GM19395 (cell line): Measurements from ENCODE around the gene ZNF511.

Experiments used
- ATAC-seq: cut with Tn5 transposase; IDR thresholded peaks from one replicate; pipeline ENCODE4 v1.9.1; 2021; ENCODE audit warnings: mild to moderate bottlenecking, moderate library complexity; ENCODE audit not compliant: unreplicated experiment

ZNF511 gene

GRCh38 chr10:133334503-133335245, 26.0 kb downstream of the ZNF511 start:
- ATAC-seq, result no peak

GRCh38 chr10:133335246-133336117, 26.8 kb downstream of the ZNF511 start:
- ATAC-seq, result no peak

- no peak for ATAC-seq
These were observed 27.4 kb downstream of the ZNF511 start for GRCh38 chr10:133336118-133336576.

- no peak for ATAC-seq
These were observed 28.1 kb downstream of the ZNF511 start, which contains the start of gene CALY for GRCh38 chr10:133336577-133337369. Gene CALY, minus strand, starts transcription at chr10:133336896. Its CDS starts 7,907 bp downstream, at chr10:133328989.

- ATAC-seq, result no peak
These were observed 28.6 kb downstream of the ZNF511 start for GRCh38 chr10:133337370-133337725.

- ATAC-seq, result no peak
These were observed 29.7 kb downstream of the ZNF511 start for GRCh38 chr10:133338080-133339071.

GRCh38 chr10:133339708-133340380, 31.1 kb downstream of the ZNF511 start:
- ATAC-seq, result no peak

GRCh38 chr10:133341983-133342382, 33.3 kb downstream of the ZNF511 start:
- ATAC-seq, result no peak

GRCh38 chr10:133342942-133343341, 34.2 kb downstream of the ZNF511 start:
- no peak for ATAC-seq

- no peak for ATAC-seq
These were observed 34.8 kb downstream of the ZNF511 start for GRCh38 chr10:133343558-133343957.

GRCh38 chr10:133344236-133344635, 35.5 kb downstream of the ZNF511 start:
- ATAC-seq, result no peak

GRCh38 chr10:133346413-133346812, 37.7 kb downstream of the ZNF511 start:
- no peak for ATAC-seq

GRCh38 chr10:133347710-133348517, 39.2 kb downstream of the ZNF511 start:
- ATAC-seq, result no peak

- ATAC-seq, result no peak
These were observed 40.5 kb downstream of the ZNF511 start for GRCh38 chr10:133349160-133349568.

- no peak for ATAC-seq
These were observed 40.9 kb downstream of the ZNF511 start for GRCh38 chr10:133349577-133350011.

- no peak for ATAC-seq
These were observed 41.7 kb downstream of the ZNF511 start for GRCh38 chr10:133350283-133350949.

- ATAC-seq, result no peak
These were observed 42.2 kb downstream of the ZNF511 start for GRCh38 chr10:133350950-133351329.
